Measurements from ENCODE around the gene KCNN1.
"Not testable (repeated sequence)": the region's sequence is repeated elsewhere in the genome, so short reads cannot be mapped to it uniquely, and the experiment has no call there.

The KCNN1 gene

DNA sequence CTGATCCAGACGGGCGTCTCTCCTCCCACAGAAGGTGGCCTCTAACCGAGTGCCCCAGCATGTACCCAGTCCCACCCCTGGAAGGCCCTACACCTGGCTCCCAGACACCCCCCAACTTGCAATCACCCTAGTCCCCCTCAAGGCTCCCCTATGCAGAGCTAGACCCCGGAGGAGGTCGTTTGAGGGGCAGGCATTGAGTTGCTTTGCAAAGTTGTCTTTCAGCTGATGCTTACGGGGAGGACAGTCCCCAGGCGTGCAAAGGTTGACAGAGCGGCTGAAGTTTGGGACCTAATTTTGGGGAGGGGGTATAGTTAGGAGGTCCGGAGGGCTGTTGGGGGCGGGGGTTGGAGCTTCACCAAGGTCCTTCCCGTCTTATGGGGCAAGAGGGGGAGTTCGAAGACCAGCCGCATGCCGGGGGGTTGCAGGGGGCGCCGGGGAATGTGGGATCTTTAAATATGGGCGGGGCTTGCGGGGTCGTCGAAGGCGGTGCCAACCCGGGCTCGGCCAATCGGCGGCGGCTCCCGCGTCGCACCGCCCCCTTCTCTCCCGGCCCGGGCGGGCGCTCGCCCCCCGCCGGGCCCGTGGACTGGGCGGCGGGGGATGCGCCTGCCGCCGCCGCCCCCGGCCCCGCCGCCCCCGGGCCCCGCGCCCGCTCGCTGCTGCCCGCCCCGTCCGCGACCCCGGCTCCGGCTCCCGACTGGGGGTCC, at the start of gene KCNN1:
TSS of gene KCNN1 (plus strand) at position 558 of the 707 bp plus-strand sequence. CDS start 6,782 bp downstream, outside the sequence.
- Histone ChIP-seq H3K4me3 (replicated peaks; ENCODE audit: low read depth, low read length) (no peak within 1 kb of the TSS), H3K27me3 (replicated peaks; ENCODE audit: control insufficient read depth, insufficient read depth, low read length) (no peaks in the 10 kb centered on the region; the same call in 1 of the 2 replicates), H3K36me3 (ENCODE audit: control insufficient read depth, insufficient read depth, low read length) (no peaks in the 10 kb centered on the region)
- TF ChIP-seq, protein P1, sequence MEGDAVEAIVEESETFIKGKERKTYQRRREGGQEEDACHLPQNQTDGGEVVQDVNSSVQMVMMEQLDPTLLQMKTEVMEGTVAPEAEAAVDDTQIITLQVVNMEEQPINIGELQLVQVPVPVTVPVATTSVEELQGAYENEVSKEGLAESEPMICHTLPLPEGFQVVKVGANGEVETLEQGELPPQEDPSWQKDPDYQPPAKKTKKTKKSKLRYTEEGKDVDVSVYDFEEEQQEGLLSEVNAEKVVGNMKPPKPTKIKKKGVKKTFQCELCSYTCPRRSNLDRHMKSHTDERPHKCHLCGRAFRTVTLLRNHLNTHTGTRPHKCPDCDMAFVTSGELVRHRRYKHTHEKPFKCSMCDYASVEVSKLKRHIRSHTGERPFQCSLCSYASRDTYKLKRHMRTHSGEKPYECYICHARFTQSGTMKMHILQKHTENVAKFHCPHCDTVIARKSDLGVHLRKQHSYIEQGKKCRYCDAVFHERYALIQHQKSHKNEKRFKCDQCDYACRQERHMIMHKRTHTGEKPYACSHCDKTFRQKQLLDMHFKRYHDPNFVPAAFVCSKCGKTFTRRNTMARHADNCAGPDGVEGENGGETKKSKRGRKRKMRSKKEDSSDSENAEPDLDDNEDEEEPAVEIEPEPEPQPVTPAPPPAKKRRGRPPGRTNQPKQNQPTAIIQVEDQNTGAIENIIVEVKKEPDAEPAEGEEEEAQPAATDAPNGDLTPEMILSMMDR (IDR thresholded peaks at IDR 0.05; ENCODE audit: insufficient read depth, low read length, poor library complexity, severe bottlenecking) = no peak
- no peak for DNase-seq (ENCODE audit: extremely low read depth, insufficient read length)

DNA sequence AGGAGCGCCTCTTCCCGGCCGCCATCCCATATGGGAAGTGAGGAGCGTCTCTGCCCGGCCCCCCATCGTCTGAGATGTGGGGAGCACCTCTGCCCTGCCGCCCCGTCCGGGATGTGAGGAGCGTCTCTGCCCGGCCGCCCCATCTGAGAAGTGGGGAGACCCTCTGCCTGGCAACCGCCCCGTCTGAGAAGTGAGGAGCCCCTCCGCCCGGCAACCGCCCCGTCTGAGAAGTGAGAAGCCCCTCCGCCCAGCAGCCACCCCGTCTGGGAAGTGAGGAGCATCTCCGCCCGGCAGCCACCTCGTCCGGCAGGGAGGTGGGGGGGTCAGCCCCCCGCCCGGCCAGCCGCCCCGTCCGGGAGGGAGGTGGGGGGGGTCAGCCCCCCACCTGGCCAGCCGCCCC, 48.8 kb upstream of the KCNN1 start:
- H3K4me3 ChIP-seq (replicated peaks; ENCODE audit: low read depth, low read length); H3K36me3 ChIP-seq (ENCODE audit: control insufficient read depth, insufficient read depth, low read length); DNase-seq (ENCODE audit: extremely low read depth, insufficient read length); H3K27me3 ChIP-seq (replicated peaks; ENCODE audit: control insufficient read depth, insufficient read depth, low read length): not testable (repeated sequence)

DNA sequence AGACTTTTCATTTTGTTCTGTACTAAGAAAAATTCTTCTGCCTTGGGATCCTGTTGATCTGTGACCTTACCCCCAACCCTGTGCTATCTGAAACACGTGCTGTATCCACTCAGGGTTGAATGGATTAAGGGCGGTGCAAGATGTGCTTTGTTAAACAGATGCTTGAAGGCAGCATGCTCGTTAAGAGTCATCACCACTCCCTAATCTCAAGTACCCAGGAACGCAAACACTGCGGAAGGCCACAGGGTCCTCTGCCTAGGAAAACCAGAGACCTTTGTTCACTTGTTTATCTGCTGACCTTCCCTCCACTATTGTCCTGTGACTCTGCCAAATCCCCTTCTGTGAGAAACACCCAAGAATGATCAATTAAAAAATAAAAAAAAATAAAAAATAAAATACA, 47.8 kb upstream of the KCNN1 start:
- DNase-seq (ENCODE audit: extremely low read depth, insufficient read length); H3K4me3 ChIP-seq (replicated peaks; ENCODE audit: low read depth, low read length); H3K36me3 ChIP-seq (ENCODE audit: control insufficient read depth, insufficient read depth, low read length); H3K27me3 ChIP-seq (replicated peaks; ENCODE audit: control insufficient read depth, insufficient read depth, low read length): not testable (repeated sequence)

DNA sequence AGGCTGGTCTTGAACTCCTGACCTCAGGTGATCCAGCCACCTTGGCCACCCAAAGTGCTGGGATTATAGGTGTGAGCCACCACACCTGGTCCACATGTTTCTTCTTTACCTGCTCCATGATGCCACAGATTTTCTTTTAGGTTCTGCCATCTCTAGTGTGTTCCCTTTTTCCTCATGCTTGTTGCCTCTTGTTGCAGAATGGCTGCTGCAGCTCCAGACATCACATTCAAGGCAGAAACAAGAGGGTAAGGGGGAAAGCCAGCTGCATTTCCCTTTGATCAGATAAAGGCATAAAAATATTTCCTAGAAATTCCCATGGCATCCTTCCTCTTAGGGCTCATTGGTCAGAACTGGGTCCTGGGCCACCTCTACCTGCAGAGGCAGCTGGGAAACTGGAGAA, 46.4 kb upstream of the KCNN1 start:
- no peak overlapping the region for H3K4me3 ChIP-seq (replicated peaks; ENCODE audit: low read depth, low read length)
- DNase-seq (ENCODE audit: extremely low read depth, insufficient read length) = no peak
- H3K36me3 ChIP-seq (ENCODE audit: control insufficient read depth, insufficient read depth, low read length) = no peaks in the 10 kb centered on the region
- H3K27me3 ChIP-seq (replicated peaks; ENCODE audit: control insufficient read depth, insufficient read depth, low read length) = no peaks in the 10 kb centered on the region
- TF ChIP-seq, protein P1 (IDR thresholded peaks at IDR 0.05; ENCODE audit: insufficient read depth, low read length, poor library complexity, severe bottlenecking) = no peak

DNA sequence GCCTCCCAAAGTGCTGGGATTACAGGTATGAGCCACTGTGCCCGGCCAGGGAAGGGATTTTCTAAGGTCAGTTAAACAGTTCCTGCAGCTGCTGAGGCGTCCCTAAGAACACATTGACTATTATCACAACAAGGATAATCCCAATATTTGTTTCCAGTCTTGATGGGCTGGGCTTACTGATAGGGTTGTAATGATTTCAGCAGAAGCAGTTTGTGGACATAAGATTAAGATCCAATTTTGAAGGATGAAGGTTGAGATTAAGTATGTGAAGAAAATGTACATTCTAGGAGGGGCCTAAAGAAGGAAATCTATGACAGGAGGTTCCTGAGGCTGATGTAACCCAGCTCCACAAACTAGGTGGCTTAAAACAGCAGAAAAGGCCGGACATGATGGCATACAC, 44.8 kb upstream of the KCNN1 start:
- DNase-seq (ENCODE audit: extremely low read depth, insufficient read length) = no peak
- H3K27me3 ChIP-seq (replicated peaks; ENCODE audit: control insufficient read depth, insufficient read depth, low read length) = no peaks in the 10 kb centered on the region
- no peak overlapping the region for H3K4me3 ChIP-seq (replicated peaks; ENCODE audit: low read depth, low read length)
- no peaks in the 10 kb centered on the region for H3K36me3 ChIP-seq (ENCODE audit: control insufficient read depth, insufficient read depth, low read length)
- TF ChIP-seq, protein P1 (IDR thresholded peaks at IDR 0.05; ENCODE audit: insufficient read depth, low read length, poor library complexity, severe bottlenecking) = no peak

DNA sequence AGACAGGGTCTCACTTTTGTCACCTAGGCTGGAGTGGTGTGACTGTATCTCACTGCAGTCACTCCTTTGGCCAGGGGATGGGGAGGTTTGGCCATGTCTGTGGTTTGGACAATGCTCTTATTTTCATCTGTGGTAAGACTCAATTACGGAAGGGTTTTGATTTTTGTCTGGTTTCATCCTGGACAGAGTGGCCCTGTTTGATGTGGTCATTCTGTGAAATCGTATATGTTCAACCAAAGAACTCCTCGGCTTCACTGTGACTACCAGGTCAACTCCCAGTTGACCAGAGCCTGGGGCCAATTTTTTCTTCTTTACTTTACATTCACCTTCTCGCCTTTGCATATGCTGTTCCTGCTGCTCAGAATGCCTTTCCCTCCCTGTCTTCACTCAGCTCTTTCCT, 40.9 kb upstream of the KCNN1 start:
- DNase-seq (ENCODE audit: extremely low read depth, insufficient read length) = no peak
- TF ChIP-seq, protein P1 (IDR thresholded peaks at IDR 0.05; ENCODE audit: insufficient read depth, low read length, poor library complexity, severe bottlenecking) = no peak
- Histone ChIP-seq H3K36me3 (ENCODE audit: control insufficient read depth, insufficient read depth, low read length) (no peaks in the 10 kb centered on the region), H3K27me3 (replicated peaks; ENCODE audit: control insufficient read depth, insufficient read depth, low read length) (no peaks in the 10 kb centered on the region), H3K4me3 (replicated peaks; ENCODE audit: low read depth, low read length) (no peak overlapping the region)

DNA sequence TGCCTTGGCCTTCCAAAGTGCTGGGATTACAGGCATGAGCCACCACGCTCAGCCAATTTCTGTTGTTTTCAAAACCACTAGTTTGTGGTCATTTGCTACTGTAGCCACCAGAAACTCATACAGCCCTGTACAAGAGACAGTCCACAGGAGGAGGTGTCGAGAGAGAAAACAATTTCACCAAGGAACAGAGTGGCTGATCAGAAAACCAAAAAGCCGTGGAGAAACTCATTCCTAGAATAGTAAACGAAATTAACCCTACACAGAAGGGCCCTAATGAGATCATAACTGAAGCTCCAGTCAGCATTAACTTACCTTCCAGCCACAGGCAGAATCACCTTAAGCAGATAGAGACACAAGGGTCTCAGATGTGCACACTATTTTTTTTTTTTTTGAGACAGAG, 37.9 kb upstream of the KCNN1 start:
- TF ChIP-seq, protein P1 (IDR thresholded peaks at IDR 0.05; ENCODE audit: insufficient read depth, low read length, poor library complexity, severe bottlenecking) = no peak
- H3K4me3 ChIP-seq (replicated peaks; ENCODE audit: low read depth, low read length) = no peak overlapping the region
- peak; percentile 64 for DNase-seq (ENCODE audit: extremely low read depth, insufficient read length)
- no peaks in the 10 kb centered on the region for H3K36me3 ChIP-seq (ENCODE audit: control insufficient read depth, insufficient read depth, low read length)
- H3K27me3 ChIP-seq (replicated peaks; ENCODE audit: control insufficient read depth, insufficient read depth, low read length) = no peaks in the 10 kb centered on the region

All from GM06990 (cell line).